Activated T-helper 2 cell treated with anti-CD3 and anti-CD28 coated beads, Interferon-gamma antibody, Interleukin-2, Interleukin-4, amounts not matched to agents 10 μg/mL and 5 μg/mL and 100 μg/mL, durations not matched to agents 14 hours and 24 hours and 36 hours (primary cell): ENCODE measurements around the gene SH3PXD2A. TPM values are rescaled to one million over a fixed set of nuclear protein-coding genes. Genes with fewer than 3 reads are reported as not detected.

Experiments
- DNase-seq: peaks from one replicate; pipeline ENCODE4 v3.0.0; 2021; ENCODE audit warnings: low spot score
- H3K27ac Mint-ChIP-seq: one replicate; pipeline ENCODE4 v1.8.0; 2021; ENCODE audit warnings: mixed read lengths
- H3K27me3 Mint-ChIP-seq: one replicate; pipeline ENCODE4 v1.8.0; 2021; ENCODE audit warnings: low read depth, mixed read lengths
- H3K36me3 Mint-ChIP-seq: one replicate; pipeline ENCODE4 v1.8.0; 2021; ENCODE audit warnings: low read depth, mixed read lengths
- H3K4me1 Mint-ChIP-seq: one replicate; pipeline ENCODE4 v1.8.0; 2021; ENCODE audit warnings: low read depth, mixed read lengths
- H3K4me3 Mint-ChIP-seq: one replicate; pipeline ENCODE4 v1.8.0; 2021; ENCODE audit warnings: low read depth, mild to moderate bottlenecking, moderate library complexity, mixed read lengths
- H3K9me3 Mint-ChIP-seq: one replicate; pipeline ENCODE4 v1.8.0; 2021; ENCODE audit warnings: mixed read lengths
- intact Hi-C: fragments of 100-400 bp; cut with micrococcal nuclease; formaldehyde crosslinking; loops from one replicate; pipeline ENCODE4 v1.15.1; 2023
- total RNA-seq: library from RNA; stranded (reverse); gene quantifications from 2 replicates; pipeline ENCODE4 v1.2.3, GENCODE V29; 2022

The SH3PXD2A gene, protein sequence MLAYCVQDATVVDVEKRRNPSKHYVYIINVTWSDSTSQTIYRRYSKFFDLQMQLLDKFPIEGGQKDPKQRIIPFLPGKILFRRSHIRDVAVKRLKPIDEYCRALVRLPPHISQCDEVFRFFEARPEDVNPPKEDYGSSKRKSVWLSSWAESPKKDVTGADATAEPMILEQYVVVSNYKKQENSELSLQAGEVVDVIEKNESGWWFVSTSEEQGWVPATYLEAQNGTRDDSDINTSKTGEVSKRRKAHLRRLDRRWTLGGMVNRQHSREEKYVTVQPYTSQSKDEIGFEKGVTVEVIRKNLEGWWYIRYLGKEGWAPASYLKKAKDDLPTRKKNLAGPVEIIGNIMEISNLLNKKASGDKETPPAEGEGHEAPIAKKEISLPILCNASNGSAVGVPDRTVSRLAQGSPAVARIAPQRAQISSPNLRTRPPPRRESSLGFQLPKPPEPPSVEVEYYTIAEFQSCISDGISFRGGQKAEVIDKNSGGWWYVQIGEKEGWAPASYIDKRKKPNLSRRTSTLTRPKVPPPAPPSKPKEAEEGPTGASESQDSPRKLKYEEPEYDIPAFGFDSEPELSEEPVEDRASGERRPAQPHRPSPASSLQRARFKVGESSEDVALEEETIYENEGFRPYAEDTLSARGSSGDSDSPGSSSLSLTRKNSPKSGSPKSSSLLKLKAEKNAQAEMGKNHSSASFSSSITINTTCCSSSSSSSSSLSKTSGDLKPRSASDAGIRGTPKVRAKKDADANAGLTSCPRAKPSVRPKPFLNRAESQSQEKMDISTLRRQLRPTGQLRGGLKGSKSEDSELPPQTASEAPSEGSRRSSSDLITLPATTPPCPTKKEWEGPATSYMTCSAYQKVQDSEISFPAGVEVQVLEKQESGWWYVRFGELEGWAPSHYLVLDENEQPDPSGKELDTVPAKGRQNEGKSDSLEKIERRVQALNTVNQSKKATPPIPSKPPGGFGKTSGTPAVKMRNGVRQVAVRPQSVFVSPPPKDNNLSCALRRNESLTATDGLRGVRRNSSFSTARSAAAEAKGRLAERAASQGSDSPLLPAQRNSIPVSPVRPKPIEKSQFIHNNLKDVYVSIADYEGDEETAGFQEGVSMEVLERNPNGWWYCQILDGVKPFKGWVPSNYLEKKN
- total RNA-seq, result 8.3 and 8.6 TPM in 2 replicates

GRCh38 chr10:103855424-103855823 is at the start of gene SH3PXD2A:
Gene SH3PXD2A (minus strand): TSS chr10:103855576. CDS start chr10:103855266, 310 bp downstream.
- Mint-ChIP-seq H3K27ac (no peak within 1 kb of the TSS), H3K27me3 (peaks cover 65% of the 10 kb centered on the region), H3K4me3 (peak within 1 kb of the TSS; percentile 76), H3K9me3 (no peaks in the 10 kb centered on the region), H3K4me1 (peaks cover 12% of the 10 kb centered on the region), H3K36me3 (no peaks in the 10 kb centered on the region)
- no peak for DNase-seq
- intact Hi-C loops, result no loop called here

DNA sequence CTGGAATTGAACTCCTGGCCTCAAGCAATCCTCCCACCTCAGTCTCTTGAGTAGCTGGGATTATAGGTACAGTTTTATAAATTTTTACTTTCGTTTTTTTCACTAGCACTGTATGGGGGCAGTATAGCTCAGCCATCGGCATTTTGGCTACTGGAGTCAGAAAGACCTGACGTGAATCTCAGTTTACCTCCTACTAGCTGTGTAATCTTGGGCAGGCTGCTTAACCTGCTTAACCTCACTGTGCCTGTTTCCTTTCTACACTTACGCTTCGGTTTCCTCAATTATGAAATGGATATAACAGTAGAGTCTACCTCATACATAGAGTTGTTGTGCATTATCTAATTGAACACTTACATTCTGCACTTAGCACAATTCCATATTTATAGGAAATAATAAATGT is 45.9 kb upstream of the SH3PXD2A start:
- Mint-ChIP-seq H3K27ac (no peak overlapping the region), H3K27me3 (no peaks in the 10 kb centered on the region), H3K36me3 (peaks cover 59% of the 10 kb centered on the region), H3K4me3 (peak overlapping the region; percentile 26), H3K4me1 (peaks cover 35% of the 10 kb centered on the region), H3K9me3 (no peaks in the 10 kb centered on the region)
- no peak for DNase-seq
- intact Hi-C loops, result no loop called here

DNA sequence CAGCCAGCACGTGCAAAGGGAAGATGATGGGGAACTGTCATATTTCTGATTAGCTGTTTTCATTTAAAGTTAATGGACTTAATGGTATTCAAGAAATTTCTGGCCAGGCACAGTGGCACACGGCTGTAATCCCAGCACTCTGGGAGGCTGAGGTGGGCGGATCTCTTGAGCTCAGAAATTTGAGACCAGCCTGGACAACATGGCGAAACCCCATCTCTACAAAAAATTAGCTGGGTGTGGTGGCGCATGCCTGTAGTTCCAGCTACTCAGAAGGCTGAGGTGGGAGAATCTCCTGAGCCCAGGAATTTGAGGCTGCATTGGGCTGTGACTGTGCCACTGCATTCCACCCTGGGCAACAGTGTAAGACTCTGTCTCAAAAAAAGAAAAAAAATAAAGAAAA is 43.9 kb upstream of the SH3PXD2A start:
- Mint-ChIP-seq H3K4me3 (no peak overlapping the region), H3K9me3 (no peaks in the 10 kb centered on the region), H3K36me3 (peaks cover 63% of the 10 kb centered on the region), H3K4me1 (peaks cover 49% of the 10 kb centered on the region), H3K27ac (no peak overlapping the region), H3K27me3 (no peaks in the 10 kb centered on the region)
- intact Hi-C loops, result no loop called here
- DNase-seq, result no peak

- no peaks in the 10 kb centered on the region for H3K9me3 Mint-ChIP-seq
- intact Hi-C loops, result no loop called here
- H3K27ac Mint-ChIP-seq, result no peak overlapping the region
- DNase-seq, result no peak
- peaks cover 44% of the 10 kb centered on the region for H3K4me1 Mint-ChIP-seq
- peaks cover 61% of the 10 kb centered on the region for H3K36me3 Mint-ChIP-seq
- no peak overlapping the region for H3K4me3 Mint-ChIP-seq
- H3K27me3 Mint-ChIP-seq, result no peaks in the 10 kb centered on the region
Measured at GRCh38 chr10:103897241-103897774, 41.9 kb upstream of the SH3PXD2A start.

- Mint-ChIP-seq H3K9me3 (no peaks in the 10 kb centered on the region), H3K27ac (peak overlapping the region; percentile 76), H3K27me3 (no peaks in the 10 kb centered on the region), H3K4me1 (peaks cover 36% of the 10 kb centered on the region), H3K4me3 (no peak overlapping the region), H3K36me3 (peaks cover 69% of the 10 kb centered on the region)
- intact Hi-C loops, result no loop called here
- DNase-seq, result no peak
Measured at GRCh38 chr10:103896225-103896624, 40.8 kb upstream of the SH3PXD2A start.

DNA sequence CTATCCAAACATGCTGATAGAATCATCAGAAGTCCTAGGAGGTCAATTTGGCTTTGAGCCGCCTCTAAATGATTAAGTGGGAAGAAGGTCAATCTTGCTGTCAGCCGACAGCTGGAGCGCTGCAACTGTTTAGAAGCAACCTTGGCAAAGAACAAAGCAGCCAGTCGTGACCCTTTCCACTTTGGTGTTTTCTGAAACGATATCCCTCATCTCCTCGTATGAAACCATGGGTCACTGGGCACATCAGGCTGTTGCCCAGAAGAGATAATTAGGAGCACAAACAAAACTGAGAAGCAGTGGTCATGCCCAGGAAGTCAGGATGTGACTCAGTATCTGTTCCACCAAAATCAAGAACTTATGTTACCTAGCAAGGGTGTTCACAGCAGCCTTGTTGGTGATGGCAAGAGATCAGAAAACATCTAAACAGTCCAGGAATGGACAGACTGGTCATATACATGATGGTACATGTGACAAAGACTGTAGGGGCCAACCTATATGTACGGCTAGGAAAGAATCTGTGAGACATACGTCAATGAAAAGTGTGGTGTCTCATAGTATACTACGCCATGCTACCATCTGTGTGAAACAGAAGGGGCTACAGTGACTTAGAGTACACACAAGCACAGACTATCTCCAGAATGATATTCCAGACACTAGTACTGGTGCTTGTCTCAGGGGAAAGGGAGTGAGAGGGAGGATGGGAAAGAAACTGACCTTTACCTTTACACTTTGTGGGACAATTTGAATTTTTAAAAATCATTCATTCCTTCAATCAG is 40.2 kb upstream of the SH3PXD2A start:
- H3K27ac Mint-ChIP-seq, result peak overlapping the region; percentile 76
- intact Hi-C loops, result loop anchor here (2.0 kb wide), 1 partner anchor 13 kb away; no protein-coding TSS in a partner anchor
- peak overlapping the region; percentile 19 for H3K4me3 Mint-ChIP-seq
- no peak for DNase-seq
- peaks cover 69% of the 10 kb centered on the region for H3K36me3 Mint-ChIP-seq
- peaks cover 30% of the 10 kb centered on the region for H3K4me1 Mint-ChIP-seq
- no peaks in the 10 kb centered on the region for H3K27me3 Mint-ChIP-seq
- H3K9me3 Mint-ChIP-seq, result no peaks in the 10 kb centered on the region

DNA sequence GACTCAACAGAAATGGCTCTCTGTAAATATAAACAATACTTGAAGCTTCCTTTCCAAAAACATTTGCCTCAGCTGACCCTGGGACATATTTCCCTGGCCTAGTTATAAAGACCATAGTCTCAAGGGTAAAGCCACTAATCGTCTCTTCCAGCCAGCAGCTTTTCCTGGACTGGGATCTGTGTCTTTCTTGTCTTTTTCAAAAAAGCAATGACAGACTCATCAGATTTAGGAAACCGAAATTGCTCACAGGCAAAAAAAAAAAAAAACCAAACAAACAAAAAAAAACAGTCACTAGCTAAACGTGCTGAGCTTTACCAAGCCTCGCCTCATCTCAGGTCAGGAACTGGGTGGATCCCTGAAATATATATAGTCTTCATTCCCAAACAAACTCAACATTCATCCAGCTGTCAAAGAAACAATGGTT is 39.1 kb upstream of the SH3PXD2A start:
- Mint-ChIP-seq H3K27ac (peak overlapping the region; percentile 76), H3K4me3 (peak overlapping the region; percentile 0), H3K9me3 (no peaks in the 10 kb centered on the region), H3K4me1 (peaks cover 36% of the 10 kb centered on the region), H3K36me3 (peaks cover 66% of the 10 kb centered on the region), H3K27me3 (no peaks in the 10 kb centered on the region)
- intact Hi-C loops, result loop anchor here (2.0 kb wide), 1 partner anchor 14 kb away; no protein-coding TSS in a partner anchor
- DNase-seq, result no peak

DNA sequence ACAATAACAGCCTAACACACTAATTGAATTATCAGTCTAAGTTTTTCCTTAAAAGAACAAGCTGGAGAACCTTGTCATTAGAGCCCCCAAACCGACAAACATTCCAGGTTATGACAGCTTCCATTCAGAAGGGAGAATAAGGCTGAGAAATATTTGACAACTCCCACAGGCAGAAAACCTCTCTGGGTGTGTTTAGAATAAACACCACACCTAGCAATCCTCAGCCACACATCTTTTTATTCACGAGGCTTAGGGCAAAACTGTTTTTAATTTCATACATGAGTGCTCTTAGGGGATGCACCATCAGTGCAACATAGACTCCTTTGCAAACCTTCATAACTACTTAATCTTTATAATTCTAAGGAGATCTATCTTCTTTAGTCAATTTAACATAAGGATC is 38.4 kb upstream of the SH3PXD2A start:
- Mint-ChIP-seq H3K4me3 (no peak overlapping the region), H3K4me1 (peaks cover 41% of the 10 kb centered on the region), H3K27me3 (no peaks in the 10 kb centered on the region), H3K9me3 (no peaks in the 10 kb centered on the region), H3K27ac (peak overlapping the region; percentile 76), H3K36me3 (peaks cover 68% of the 10 kb centered on the region)
- no peak for DNase-seq
- intact Hi-C loops, result loop anchor here (2.0 kb wide), 1 partner anchor 15 kb away; no protein-coding TSS in a partner anchor

DNA sequence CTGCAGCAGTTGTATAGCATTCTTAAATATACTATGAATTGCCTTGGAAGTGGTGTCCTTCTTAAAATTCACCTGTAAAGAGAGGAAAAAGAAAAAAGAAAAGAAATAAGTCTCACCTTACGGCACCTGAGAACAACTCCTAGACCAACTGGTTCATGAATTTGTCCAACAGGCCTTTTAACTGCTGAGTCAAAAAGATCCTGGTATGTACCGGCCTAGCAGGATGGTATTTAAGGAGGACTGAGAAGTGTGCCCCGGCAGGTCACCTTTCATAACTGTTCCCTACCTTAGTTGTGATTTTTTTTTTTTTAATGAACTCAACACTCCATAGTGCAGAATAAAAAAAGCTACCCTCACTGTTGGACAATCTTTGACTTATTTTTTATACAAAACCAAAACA is 36.8 kb upstream of the SH3PXD2A start:
- Mint-ChIP-seq H3K36me3 (peaks cover 70% of the 10 kb centered on the region), H3K9me3 (no peaks in the 10 kb centered on the region), H3K27ac (no peak overlapping the region), H3K4me3 (no peak overlapping the region), H3K27me3 (no peaks in the 10 kb centered on the region), H3K4me1 (peaks cover 45% of the 10 kb centered on the region)
- DNase-seq, result no peak
- intact Hi-C loops, result no loop called here

DNA sequence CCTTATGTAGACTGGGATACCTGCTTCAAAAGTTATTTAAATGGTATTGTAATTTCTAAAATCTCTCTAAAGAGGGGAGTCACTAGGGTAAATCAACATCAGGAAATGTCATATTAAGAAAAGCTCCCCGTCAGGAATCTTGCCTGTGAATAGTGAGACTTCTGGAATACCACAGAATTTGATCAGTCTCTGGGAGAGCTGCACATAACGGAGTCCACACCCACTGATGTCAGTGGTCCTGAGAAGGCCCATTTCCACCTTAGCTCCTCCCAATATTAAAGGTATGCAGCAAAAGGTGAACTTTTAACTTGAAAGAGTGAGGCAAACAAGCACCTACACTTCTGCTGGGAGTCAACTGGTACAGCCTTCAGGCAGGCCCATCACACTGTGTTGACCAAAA is 35.3 kb upstream of the SH3PXD2A start:
- DNase-seq, result no peak
- Mint-ChIP-seq H3K9me3 (no peaks in the 10 kb centered on the region), H3K27me3 (no peaks in the 10 kb centered on the region), H3K36me3 (peaks cover 66% of the 10 kb centered on the region), H3K4me3 (no peak overlapping the region), H3K27ac (peak overlapping the region; percentile 87), H3K4me1 (peaks cover 43% of the 10 kb centered on the region)
- intact Hi-C loops, result no loop called here

GRCh38 chr10:103890194-103890658 is 34.9 kb upstream of the SH3PXD2A start:
- Mint-ChIP-seq H3K4me1 (peaks cover 39% of the 10 kb centered on the region), H3K36me3 (peaks cover 62% of the 10 kb centered on the region), H3K9me3 (no peaks in the 10 kb centered on the region), H3K27me3 (no peaks in the 10 kb centered on the region), H3K27ac (peak overlapping the region; percentile 87), H3K4me3 (no peak overlapping the region)
- DNase-seq, result no peak
- intact Hi-C loops, result no loop called here
